Peyer's patch (tissue), 4 donors: ENCODE results near the gene LRRC3C.
A peak's percentile ranks its signal among the peaks of the same experiment; 100 is the strongest.

ENCODE experiments used
- POLR2A ChIP-seq, 2 donors: fragments of 450-650 bp; IDR thresholded peaks; one replicate each; pipeline ENCODE4 v1.5.1; 2017; ENCODE audit warnings: antibody characterized with exemption in 2 of 2, mild to moderate bottlenecking in 2 of 2, moderate library complexity in 2 of 2
- TF ChIP-seq, protein P1 (sequence below), 6 experiments: fragments of 450-650 bp in 4 of 6; fragments of 200-600 bp in 2 of 6; sonication (generic) in 1 of 6; IDR thresholded peaks; one replicate each; pipeline ENCODE4 v1.5.1; 2017 to 2019; ENCODE audit warnings: antibody characterized with exemption in 6 of 6, mild to moderate bottlenecking in 3 of 6, moderate library complexity in 1 of 6

DNA sequence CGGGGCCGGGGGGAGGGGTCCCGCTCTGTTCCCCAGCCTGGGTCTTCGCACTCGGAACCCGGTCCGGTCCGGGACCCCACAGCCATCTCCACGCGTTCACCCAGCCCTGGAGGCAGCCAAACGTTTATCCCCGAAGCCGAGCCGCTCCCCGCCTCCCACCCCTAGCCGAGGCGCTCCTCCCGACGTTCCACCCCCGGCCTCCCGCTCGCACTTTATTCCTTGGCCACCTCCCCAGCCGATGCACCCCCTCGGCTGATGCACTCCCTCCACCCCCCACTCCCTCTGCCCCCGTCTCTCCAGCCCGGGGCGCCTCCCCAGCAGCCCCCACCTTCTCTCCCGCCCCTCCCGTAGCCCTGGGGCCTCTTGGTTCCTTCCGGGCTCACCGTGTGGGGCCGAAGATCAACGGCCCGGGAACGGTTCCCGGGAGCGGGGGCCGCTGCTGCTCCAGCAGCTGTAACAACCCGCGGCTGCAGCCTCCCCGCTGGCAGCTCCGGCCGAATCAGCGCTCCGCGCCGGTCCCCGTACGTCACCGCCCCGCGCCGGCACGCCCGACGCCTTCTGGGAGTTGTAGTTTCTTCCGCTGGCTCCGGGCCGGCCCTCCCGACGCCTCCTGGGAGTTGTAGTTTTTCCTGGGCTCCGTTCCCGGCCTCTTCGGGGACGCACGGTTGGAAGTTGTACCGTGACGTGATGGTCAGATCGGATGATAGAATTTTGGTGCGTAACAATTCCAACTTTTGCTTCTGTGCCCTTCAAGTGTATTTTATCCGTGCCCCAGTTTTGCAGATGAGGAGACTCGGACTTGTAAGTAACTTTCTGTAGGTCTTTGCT, at the start of gene LRRC3C, which contains the start of gene ORMDL3:
- peak; percentile 78 to 88 for TF ChIP-seq POLR2A (IDR thresholded peaks at IDR 0.05)
- TF ChIP-seq, protein P1, sequence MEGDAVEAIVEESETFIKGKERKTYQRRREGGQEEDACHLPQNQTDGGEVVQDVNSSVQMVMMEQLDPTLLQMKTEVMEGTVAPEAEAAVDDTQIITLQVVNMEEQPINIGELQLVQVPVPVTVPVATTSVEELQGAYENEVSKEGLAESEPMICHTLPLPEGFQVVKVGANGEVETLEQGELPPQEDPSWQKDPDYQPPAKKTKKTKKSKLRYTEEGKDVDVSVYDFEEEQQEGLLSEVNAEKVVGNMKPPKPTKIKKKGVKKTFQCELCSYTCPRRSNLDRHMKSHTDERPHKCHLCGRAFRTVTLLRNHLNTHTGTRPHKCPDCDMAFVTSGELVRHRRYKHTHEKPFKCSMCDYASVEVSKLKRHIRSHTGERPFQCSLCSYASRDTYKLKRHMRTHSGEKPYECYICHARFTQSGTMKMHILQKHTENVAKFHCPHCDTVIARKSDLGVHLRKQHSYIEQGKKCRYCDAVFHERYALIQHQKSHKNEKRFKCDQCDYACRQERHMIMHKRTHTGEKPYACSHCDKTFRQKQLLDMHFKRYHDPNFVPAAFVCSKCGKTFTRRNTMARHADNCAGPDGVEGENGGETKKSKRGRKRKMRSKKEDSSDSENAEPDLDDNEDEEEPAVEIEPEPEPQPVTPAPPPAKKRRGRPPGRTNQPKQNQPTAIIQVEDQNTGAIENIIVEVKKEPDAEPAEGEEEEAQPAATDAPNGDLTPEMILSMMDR (IDR thresholded peaks at IDR 0.05) = no peak
